OCI-LY3 (cell line): Measurements from ENCODE around the gene KDR.

Experiments used
- CTCF ChIP-seq: fragments of 200-600, 300-600 bp; sonication (generic); IDR thresholded peaks from 2 replicates; pipeline ENCODE4 v1.5.1; 2014; ENCODE audit warnings: antibody characterized with exemption, low read length, low read depth
- EZH2phosphoT487 ChIP-seq: fragments of 200-600 bp; shearing (Covaris generic); IDR thresholded peaks from 2 replicates; pipeline ENCODE4 v1.6.1; 2018; ENCODE audit warnings: antibody characterized with exemption, mixed run types, low read depth

GRCh38 chr4:55068522-55068921 is 56.9 kb downstream of the KDR start:
- TF ChIP-seq CTCF (no peak), EZH2phosphoT487 (no peak)
